HG03103 (cell line): Measurements from ENCODE around the gene ZFYVE28.
"Not testable (repeated sequence)": the region's sequence is repeated elsewhere in the genome, so short reads cannot be mapped to it uniquely, and the experiment has no call there.

Experiments used
- ATAC-seq: cut with Tn5 transposase; IDR thresholded peaks from one replicate; pipeline ENCODE4 v1.9.1; 2021; ENCODE audit warnings: low read depth; ENCODE audit not compliant: unreplicated experiment

Gene ZFYVE28

DNA sequence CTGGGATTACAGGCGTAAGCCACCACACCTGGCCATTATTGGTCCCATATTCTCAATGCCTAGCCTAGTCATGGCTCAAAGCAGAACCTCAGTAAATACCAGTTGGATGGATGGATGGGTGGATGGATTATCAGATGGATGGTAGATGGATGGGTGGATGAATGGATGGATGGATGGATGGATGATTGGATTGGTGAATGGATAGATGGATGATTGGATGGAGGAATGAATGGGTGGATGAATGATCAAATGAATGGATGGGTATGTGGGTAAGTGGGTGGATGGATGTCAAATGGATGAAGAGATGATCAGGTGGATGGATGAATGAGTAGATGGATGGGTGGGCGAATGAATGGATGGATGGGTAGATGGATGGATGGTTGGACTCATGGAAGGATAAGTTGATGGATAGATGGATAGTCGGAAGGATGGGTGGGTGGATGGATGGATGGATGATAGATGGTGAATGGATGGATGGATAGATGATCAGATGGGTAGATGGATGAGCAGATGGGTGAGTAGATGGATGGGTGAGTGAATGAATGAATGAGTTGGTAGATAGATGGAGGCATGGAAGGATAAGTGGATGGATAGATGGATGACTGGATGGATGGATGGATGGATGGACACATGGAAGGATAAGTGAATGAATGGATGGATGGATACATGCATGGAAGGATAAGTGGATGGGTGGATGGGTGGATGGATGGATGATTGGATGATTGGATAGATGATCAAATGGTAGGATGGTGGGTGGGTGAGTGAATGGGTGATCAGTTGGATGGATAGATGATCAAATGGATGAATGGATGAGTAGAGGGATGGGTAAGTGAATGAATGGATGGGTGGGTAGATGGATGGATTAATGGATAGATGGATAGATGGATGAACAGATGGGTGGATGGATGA lies 28.5 kb upstream of the ZFYVE28 start:
- ATAC-seq, result no peak

DNA sequence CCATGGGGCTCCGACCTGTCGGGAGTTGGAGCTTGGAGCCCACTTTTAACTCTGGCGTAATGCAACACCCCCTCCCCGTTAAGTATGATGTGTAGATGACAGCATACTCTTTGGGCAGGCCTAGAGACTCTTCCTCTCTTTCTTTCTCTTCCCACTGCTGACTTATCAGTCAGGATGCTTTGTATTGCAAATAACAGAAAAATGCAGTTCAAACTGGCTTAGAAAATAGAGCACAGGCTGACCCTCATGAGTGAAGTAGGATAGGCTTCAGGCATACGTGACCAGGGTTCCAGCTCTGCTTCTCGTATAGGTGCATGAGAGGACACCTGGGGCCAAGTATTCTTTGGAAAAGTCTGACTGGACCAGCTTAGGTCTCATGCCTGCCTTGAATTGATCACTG lies 27.1 kb upstream of the ZFYVE28 start:
- ATAC-seq, result no peak

DNA sequence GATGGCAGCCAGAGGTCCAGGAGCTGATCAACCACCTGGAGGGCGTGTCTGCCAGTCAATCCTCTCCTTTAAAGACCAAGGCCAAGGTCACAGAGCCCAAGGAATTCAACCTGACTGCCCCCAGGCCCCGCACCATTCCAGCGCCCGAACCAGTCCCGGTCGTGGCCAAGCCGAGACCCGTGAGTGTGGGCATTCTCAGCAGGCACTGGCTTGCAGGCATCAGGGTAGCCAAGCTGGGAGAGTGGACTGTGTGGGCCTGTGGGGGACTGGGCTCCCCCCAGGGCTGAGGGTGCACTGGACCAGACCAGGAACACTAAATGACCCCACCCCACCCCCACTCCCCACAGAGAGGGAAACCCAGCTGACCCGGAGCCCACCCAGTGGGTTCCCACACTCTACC lies 26.7 kb upstream of the ZFYVE28 start:
- no peak for ATAC-seq

DNA sequence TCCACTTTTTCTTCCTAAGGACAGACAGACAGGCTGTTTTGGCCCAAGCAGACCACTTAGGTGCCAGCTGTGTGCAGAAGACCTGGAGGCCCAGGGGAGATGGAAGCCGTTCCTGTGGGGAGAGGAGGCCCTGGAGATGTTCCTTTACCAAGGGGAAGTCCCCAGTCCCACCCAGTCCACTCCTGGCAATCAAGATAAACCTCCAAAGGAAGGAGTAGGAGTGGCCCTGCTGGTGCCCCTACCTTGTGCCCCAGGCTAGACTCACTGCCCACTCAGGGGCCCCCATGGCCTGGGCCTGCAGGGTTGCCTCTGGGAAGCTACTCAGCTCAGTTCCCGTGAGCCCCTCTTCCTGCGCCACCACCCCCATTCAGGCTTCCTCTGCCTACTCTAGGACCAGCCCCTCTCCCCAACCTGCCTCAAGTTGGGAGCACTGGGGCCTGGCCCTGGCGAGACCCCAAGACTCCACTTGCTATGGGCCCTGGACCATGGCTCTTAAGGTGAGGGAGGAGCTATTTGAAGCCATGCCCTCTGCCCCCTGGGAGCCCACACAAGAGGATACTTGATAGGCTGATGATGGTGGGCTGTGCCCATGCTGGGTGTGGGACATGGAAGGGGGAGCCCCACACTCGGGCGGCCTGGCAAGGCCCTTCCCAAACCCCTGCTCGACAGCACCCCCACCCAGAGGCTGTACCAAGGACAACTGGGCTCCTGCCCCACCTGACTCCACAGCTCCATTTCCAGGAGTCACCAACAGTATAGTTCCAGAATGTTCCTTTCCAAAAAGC lies 25.7 kb upstream of the ZFYVE28 start:
- ATAC-seq, result no peak

DNA sequence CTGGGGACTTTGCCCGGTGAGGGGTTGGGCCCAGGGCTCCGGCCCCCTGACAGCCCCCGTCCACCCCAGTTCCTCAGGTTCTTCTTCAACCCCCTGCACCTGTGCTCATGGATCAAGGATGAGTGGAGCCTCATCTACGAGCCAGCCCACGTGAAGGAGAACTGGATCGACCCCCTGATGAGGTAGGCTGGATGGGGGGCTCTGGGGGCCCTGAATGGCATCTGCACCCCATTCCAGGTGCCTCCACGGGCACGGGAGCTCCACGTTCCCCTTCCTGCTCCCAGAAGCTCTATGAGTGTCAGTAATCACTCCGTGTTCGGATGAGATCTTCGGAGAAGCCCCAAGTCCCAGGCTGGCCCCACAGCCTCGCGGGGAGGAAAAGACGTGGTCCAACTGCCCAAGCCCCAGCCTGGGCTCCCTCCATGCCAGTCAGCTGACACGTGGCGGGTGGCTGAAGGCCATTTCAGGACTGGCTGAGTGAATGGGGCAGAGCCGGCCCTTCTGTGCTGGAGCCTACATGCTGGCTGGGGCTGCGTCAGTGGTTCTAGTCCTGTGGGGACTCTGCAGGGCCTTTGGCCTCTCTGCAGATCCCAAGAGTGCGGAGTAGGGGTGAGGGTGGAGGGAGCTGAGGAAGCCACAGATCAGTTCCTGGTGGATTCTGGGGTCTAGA lies 24.8 kb upstream of the ZFYVE28 start:
- no peak for ATAC-seq

DNA sequence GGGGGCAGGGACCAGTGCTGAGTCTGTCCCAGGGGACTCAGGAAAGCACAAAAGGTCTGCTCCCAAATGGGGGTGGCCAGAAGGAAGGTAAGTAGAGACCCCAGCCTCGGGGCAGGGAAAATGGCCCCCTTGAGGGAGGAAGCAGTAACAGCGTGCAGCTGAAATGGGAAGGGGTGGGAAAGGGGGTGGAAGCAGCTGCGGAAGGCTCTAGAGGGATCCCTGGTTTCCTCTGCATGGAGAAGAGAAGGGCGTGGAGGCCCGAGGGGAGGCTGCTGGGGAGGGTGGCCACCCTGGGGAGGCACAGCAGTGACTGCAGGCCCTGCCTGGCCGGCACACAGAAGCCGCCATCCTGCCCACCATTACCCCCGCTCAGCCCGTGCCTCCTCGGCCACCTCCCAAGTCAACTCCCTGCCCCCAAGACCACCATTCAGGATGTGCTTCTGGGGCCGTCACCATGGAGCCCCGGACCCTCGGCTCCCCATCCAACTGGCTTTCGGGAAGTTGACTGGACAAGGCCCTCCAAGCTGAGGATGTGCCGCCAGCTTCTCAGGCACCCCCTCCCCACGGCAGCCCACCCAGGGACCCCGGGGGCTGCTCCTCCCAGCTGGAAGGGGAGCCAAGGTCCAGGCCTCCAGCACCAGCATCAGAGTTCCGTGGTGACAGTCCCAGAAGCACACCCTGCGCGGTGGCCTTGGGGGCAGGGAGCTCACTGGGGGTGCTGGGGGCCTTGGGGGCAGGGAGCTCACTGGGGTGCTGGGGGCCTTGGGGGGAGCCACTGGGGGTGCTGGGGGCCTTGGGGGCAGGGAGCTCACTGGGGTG lies 23.9 kb upstream of the ZFYVE28 start:
- ATAC-seq, result no peak

DNA sequence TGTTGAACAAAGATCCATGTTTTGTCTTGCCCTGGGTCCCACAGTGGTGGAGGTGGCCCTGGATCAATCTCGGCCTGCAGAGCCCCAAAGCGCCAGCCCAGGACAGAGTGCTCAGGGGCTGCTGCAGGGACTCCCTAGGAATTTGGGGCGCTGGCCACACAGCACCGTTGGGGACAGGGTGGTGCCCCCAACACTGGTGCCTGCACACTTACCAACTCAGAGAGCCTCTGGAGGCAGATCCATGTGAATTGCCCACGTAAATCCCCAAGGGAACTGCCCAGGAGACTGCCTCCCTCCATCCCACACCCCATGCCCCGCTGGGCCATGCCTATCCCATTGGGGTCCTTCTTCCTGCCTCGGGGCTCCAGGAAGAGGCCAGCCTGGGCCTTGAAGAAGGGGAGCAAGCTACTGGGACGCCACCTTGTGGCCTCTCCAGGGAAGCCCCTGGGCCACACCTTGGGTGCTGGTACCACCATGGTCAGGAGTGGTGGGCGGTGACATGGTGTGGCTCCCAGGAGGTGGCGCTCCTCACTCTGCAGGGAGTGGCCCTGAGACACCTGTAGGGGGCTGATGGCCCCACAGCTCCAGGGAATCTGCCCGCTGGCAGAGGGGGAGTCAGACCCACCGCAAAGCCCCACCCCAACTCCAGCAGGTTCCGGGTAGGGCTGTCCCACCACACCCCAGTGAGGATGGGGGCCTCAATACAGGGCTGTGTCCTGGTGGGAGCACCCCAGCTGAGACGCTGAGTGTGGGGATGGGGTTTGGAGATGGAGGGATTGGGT lies 23.1 kb upstream of the ZFYVE28 start:
- ATAC-seq, result peak; percentile 91

DNA sequence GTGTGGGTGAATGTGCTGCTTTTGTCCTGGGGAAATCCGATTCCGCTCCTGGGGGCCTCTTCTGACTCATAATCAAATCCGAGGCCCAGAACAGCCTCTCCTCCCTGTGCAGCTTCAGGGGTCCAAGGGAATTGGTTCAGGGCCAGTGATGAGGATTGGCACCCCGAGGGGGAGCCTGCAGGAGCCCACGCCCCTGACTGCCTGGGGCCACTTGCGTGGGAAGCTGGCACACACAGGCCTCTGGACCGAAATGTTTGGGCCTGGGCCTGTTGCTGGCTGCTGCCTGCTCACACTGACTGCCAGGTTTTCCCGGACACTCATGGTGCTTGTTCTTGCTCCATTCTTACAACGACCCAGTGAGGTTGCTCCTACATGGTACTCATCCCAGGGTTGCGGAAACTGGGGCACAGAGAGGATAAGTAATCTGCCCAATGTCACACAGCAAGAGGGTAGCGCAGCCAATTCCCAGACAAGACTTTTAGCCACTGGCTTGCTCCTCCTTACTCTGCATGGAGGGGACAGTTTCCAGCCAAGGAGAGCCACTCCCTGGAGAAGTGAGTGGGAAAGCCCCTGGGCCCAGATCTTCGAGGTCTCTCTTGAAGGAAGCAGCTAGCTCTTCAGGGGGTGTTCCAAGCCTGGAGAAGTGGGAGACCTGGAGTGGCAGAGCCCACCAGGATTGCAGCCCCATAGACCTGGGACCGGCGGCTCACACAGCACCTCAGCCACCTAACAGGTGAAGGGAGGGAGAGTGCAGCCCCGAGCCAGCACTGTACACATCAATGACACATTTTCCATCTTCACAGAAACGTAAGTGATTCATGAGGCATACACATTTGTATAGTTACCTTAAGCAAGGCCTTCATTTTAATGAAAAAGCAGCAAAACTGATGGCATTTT lies 20.6 kb upstream of the ZFYVE28 start:
- ATAC-seq, result no peak

DNA sequence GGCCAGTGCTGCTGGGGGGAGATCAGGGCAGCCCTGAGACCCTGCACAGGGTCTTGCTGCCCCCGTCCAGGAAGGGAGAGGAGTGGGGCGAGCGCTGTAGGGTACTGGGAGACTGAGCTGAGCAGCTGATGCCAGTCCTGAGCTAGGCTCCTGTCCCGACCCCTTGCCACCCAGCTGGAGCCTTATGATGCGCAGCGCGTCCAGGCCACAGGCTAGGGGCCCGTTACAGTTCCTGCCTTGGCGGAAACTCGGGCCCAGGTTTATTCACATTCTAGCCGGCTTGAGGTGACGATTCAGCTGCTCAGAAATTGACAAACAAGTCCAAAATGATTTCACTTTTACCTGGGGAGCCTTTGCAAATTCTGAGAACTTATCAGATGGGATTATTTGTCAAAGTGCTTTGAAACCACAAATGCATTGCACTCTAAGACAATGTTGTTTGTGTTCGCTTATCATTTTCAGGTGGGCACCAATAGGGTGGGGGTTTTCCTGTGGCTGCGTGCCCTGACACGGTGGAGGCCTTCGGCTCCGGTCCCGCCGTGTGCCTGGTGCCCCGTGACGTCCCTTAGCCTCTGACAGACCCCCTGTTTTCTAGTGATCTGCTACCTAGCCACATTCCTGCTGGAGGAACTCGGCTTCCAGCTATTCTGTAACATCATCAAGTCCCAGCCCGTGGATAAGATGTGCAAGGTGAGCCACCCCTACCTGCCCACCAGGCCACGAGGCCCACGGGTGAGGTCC lies 19.2 kb upstream of the ZFYVE28 start:
- ATAC-seq, result no peak

DNA sequence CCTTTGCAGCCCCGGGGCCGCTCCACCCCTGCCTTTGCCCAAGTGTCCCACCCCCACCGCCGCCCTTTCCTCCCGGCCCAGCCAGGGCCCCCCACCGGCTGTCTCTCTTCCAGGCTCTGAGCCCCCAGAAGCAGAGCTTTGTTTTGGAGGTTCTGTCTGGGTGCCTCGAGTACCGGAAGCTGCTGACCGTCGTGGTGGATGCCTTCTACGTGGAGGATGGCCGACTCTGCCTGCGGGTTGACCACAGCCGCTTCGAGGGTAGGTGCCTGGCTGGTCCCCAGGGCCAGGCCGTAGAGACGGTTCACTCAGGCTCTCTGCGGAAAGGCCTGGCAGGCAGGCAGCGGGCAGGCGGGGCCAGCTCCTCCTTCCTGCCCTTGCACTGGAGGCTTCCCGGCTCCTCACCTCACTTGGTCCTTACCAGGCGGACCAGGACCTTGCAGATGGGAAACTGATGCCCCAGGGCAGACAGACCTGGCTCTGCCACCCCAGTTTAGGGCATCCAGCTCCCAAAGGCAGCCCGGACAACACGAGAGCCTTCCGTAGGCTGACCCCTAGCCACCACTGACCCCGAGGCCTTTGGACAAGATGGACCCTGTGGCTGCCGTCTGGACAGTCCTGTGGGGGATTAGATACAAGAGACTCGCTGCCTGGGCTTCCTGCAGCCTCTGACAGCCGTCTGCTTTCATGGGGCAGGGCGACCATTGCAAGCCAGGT lies 18.5 kb upstream of the ZFYVE28 start:
- ATAC-seq, result no peak

DNA sequence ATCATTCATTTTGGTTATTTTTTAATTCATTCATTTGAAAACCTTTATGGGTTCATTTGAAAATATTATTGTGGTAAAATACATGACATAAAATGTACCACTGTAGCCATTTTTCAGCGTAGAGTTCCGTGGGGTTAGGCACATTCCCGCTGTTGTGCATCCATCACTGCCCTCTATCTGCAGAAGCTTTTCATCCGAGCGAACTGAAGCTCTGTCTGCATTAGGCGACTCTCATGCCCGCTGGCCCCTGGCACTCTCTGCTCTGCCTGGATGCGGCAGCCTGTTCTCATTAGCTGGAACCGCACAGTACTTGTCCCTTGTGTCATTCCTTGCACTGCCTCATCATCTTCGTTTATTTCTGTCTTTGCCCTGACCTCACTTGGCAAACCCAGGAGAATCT lies 17.9 kb upstream of the ZFYVE28 start:
- no peak for ATAC-seq

DNA sequence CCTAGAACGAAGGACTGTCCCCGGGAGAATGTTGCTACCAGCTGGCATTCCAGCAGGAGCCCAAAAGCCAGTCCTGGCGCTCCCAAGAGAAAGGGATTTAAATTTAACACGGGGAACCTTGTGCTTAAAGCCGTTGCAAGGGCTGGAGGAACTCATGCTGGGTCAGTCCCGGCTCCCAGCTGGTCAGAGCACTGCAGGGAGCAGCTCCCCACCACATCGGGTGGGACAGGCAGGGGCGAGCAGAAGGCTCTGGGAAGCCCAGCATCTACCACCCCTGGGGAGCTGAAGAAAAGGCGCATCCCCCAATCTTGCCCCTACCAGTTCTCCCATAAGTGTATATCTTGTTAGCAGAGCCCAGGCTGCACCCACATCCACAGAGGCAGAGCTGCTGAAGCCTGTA lies 16.0 kb upstream of the ZFYVE28 start:
- no peak for ATAC-seq

DNA sequence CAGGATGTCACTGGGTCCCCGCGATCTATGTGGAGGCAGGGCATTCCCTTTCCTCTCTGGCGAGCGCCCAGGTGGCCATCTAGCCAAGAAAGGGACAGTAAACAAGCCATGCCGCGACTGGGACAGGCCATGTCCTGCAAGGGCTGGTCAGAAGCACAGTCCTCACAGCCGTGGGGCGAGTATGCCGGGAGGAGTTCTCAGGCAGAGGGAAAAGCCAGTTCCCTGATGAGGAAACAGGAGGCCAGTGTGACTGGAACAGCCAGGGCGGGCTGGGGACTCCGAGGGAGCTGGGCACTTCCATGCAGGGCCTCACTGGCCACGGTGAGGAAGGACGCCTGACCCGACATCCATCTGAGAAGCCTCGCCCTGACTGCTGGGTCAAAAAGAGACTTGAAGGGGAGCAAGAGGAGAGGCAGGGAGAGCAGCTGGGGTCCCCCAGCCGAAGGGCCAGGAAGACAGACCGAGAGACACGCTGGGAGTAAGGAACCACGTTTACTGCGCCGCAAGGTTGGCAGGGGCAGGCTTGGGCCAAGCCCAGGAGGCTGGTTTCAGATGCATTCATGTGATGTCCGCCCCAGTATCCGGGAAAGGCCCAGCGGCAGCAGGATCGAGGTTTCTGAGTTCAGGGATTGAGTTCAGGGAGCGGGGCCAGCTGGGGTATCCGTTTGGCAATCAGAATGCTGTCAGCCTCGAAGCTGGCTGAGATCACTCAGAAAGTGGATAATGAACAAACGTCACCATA lies 15.3 kb upstream of the ZFYVE28 start:
- no peak for ATAC-seq

DNA sequence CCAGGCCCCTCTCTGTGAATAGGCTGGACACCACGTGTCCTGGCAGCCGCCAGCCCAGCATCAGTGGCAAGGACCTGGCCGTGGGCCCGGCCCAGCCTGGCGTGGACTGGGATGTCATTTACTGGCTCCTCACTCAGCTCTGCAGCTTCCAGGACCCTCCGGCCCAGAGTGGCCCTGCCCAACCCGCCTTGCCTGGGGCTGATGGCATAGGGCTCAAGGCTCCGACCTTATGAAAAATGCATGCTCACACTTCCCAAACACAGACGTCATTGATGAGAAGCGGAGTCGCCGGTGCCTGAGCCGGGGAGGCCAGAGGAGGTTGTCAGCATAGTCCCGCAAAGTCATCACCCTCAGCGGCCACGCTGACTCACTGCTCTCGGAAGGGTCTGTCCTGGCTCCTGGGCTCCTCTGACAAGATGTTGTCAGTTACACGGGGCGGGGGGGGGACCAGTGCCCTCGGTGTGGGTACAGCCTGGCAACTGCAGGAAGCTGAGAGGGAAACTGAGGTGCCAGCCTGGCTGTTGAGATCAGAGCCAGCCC lies 14.6 kb upstream of the ZFYVE28 start:
- no peak for ATAC-seq

DNA sequence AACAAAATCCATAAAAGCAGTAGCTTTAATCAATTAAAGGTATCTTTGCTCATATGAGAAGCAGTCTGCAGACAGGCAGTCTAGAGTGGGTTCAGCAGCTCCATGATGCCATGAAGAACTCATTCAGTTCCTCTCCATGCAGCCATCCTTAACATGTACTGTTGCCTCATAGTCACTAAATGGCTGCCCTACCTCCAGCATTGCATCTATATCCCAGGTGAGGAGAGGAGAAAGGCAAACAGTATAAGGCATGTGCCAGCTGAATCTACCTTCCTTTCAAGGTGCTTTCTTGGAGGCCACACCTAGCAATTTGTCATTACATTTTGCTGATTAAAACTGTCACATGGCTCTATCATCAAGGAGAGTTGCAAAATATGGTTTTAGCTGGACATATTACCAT lies 13.6 kb upstream of the ZFYVE28 start:
- no peak for ATAC-seq

DNA sequence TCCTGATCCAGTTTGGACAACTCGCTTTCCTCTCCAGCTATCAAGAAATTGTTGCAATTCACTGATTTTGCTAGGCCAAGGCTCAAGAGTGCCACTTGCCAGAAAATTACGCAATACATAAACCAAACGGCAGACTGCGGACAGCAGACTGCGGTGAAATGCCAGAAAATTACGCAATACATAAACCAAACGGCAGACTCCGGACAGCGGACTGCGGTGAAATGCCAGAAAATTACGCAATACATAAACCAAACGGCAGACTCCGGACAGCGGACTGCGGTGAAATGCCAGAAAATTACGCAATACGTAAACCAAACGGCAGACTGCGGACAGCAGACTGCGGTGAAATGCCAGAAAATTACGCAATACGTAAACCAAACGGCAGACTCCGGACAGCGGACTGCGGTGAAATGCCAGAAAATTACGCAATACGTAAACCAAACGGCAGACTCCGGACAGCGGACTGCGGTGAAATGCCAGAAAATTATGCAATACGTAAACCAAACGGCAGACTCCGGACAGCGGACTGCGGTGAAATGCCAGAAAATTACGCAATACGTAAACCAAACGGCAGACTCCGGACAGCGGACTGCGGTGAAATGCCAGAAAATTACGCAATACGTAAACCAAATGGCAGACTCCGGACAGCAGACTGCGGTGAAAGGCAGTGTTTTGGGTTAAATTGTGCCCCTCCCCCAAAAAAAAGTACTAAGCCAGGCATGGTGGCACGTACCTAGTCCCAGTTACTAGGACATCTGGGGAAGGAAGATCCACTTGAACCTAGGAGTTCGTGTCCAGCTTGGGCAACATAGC lies 11.7 kb upstream of the ZFYVE28 start:
- not testable (repeated sequence) for ATAC-seq
